NCI-H1417 treated with DMSO at 0.1 percent for 48 hours (cell line): Measurements from ENCODE around the gene C1QL4.
"Not testable (repeated sequence)": the region's sequence is repeated elsewhere in the genome, so short reads cannot be mapped to it uniquely, and the experiment has no call there.

Experiments
- DNase-seq: peaks from one replicate; lab custom pipeline; 2025; lab: John Stamatoyannopoulos, UW

The C1QL4 gene

DNA sequence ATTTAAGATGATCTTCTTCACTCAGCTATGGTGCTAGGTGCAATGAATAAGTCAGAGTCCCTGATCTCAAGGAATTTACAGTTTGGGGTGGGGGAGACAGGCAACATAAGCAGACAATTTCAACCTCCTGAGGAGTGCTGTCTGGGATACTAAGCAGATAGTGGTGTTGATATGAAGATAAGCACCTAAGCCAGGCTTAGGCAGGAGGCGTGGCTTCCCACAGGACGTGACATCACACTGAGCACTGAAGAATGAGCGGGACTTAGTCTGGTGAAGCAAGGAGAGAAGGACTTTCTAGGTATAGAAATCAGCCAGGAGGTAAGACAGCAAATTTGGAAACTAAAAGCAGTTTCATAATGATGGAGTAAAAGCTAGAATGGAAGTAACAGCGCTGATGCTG lies 35.2 kb downstream of the C1QL4 start:
- no peak for DNase-seq

DNA sequence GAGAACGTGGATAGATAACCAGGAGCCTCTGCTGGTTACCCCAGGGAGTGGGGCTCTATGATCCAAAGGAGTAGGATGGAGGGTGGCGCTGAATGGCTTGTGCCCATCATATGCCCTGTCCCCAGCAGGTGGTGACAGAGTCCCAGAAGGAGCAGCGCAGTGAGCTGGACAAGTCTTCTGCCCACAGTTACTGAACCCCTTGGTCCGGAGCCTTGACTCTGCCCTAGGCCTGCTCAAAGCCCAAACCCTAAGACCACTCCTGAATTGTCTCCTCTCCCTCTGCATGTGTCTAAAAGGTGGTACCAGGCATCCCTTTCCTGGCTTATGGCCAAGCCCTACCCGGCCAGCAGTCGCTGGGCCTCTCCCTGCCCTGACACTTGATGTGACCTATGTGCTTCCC lies 38.8 kb downstream of the C1QL4 start:
- DNase-seq = no peak

DNA sequence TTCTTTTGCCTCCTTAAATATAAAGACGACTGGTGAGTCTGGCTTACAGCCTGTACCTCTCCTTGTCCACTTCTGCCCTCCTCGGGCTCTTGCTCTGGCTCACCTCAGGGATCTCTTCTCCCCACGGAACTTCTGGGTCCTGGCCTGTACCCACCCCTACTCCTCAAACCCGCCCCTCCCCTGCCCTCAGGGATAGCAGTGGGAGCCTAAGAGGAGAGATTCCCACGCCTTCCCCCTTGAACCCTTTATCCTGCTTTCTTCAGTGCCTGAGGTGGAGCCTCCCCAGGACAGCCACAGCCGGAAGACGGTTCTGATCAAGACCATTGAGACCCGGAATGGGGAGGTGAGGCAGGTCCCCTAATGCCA lies 39.3 kb downstream of the C1QL4 start:
- no peak for DNase-seq

DNA sequence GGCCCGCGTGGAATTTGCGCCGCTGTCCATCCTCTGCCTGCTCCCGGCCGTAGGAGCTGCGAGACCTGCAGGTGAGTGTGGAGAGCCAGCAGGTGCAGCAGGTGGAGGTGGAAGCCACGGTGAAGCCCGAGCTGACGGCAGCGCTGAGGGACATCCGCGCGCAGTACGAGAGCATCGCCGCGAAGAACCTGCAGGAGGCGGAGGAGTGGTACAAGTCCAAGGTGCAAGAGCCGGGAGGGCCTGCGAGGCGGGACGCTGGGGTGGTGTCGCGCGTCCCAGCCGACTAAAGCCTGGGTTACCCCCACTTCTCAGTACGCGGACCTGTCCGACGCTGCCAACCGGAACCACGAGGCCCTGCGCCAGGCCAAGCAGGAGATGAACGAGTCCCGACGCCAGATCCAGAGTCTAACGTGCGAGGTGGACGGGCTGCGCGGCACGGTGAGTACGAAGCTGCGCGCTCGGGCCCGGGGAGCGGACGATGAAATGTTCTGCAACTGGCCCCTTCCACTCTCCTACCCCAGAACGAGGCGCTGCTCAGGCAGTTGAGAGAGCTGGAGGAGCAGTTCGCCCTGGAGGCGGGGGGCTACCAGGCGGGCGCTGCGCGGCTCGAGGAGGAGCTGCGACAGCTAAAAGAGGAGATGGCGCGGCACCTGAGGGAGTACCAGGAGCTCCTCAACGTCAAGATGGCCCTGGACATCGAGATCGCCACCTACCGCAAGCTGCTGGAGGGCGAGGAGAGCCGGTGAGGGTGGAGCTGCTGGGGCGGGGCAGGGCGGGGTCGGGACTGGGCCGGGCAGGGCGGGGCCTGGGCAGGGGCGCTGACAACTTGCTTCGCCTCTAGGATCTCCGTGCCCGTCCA lies 39.9 kb downstream of the C1QL4 start:
- no peak for DNase-seq

DNA sequence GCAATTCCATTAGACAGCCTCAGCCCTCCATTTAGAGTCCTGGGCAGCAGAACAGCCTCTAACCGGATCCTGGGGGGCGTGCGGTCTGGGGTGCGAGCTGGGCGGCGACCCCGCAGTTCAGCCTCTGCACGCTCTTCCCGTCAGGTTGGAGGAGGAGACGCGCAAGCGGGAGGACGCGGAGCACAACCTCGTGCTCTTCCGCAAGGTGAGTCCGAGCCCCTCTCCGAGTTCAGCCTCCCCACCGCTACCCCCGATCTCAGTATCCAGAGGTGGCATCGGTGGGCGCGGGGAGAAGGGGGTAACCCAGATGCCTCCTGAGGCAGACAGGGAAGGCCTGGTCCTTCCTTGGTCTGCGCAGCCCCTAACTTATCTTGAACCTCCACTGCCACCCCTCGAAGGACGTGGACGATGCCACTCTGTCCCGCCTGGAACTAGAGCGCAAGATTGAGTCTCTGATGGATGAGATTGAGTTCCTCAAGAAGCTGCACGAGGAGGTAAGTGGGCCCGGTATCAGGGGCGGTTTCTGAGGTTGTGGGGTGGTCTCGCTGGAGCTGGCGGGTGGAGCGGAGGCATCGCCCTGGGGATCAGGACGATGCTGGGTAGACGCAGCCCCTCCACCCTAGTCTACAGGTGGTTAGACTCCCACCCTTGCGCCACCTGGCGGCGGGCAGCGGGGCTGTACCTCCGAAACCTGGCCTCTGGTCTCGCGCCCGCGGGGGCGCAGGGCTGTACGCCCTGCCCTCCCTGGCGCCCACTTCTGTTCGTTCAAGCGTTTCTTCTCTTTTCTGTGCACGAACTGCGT lies 40.8 kb downstream of the C1QL4 start:
- DNase-seq = no peak

DNA sequence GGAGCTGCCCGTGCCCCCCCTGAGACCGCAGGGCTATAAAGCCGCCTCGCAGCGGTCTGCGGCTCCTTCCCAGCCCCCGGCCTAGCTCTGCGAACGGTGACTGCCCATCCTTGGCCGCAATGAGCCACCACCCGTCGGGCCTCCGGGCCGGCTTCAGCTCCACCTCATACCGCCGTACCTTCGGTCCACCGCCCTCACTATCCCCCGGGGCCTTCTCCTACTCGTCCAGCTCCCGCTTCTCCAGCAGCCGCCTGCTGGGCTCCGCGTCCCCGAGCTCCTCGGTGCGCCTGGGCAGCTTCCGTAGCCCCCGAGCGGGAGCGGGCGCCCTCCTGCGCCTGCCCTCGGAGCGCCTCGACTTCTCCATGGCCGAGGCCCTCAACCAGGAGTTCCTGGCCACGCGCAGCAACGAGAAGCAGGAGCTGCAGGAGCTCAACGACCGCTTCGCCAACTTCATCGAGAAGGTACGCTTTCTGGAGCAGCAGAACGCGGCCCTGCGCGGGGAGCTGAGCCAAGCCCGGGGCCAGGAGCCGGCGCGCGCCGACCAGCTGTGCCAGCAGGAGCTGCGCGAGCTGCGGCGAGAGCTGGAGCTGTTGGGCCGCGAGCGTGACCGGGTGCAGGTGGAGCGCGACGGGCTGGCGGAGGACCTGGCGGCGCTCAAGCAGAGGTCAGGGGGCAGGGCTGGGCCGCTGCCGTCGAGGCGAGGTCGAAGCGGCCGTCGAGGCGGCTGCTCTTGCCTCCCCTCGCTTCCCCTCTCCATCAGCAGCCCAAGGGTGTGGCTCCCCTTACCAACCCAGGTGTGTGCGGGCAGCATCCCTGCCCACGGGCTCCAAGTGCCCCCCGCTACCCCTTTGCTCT lies 41.7 kb downstream of the C1QL4 start, which contains the start of gene PRPH:
PRPH (plus strand) TSS at position 66 of the 855 bp plus-strand sequence; CDS start at position 120, 54 bp downstream.
- DNase-seq = no peak

DNA sequence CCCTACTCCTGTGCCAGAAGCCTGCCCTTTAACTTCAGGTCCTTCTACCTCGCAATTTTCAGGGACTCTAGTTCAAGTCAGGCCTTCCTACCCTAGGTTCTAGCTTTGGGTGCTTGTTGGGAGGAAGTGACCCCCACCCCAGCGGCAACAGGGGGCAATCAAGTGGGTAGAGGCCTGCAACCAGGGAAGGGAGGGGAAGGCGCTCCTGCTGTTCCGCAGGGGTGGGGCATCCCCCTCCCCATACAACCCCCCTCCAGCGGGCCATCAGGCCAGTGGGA lies 42.2 kb downstream of the C1QL4 start:
- DNase-seq = no peak

DNA sequence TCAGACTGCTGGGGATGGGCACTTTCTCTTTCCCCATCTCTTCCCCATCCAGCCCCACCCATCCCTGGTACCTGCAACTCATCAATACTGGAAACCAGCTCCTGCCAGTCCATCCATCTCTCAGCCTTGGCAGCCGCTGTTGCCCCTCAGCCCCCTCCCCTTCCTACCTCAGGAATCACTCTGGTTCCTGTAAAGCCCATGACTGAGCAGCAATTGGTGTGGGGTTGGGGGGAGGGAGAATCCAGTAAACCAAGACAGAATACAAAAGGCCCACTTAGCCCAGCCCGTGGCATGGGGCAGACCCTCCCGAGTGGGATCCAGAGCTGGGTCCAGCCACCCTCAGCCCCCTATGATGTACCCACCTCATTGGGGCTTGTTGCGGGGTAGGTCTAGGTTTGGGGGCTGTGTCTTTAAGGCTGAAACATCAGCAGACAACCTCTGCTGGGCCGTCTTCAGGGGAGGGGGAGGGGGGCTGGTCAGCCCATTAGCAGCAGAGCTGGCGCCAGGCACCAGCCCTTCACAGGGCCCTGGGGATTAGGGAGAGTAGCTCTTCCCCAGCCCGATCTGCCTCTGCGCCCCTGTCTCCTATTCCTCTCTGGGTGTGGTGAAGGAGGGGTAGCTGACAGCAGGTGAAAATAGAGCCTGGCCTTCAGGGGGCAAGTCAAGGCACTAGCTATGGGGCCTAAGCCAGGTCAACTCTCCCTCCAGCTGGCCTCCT lies 42.7 kb downstream of the C1QL4 start:
- DNase-seq = no peak

DNA sequence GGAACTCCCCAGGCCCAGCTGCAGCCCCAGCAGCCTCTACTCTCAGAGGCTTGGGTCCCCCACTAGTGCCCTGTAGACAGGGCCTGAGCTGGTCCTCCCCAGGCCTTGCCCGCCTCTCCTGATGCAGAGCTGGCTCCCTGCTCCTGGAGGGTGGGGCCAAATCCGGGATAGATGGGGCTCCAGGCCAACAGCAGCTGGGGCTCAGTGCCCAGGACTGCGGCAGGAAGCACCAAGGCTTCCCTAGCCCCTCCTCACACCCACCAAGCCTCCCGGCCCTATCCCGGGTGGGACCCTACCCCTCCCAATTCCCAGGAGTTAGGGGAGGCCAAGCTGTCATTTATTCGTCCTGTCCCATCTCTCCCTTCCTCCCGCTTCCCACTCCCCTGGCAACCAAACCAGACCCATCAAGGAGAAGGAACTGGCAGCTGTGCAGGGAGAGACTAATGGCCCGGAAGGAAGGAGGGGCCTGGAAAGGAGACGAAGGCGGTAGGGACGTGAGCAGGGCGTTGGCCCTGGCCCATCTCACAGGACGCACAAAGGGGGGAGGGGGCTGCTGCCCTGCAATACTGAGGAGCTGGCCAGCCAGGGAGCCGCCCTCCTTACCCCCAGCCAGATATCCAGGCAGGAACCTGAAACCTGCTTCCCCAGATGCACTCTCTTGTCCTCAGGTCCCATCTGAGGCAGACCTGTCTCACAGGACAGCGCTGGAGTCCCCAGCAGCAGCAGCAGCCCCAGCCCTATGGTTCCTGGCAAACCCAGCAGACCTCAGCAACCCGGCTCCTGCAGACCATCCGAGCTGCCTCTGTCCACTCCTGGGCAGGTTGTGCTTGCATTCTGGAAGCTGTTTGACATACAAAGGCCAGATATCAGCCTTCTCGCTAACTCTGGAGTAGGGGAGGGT lies 43.7 kb downstream of the C1QL4 start:
- DNase-seq = no peak

DNA sequence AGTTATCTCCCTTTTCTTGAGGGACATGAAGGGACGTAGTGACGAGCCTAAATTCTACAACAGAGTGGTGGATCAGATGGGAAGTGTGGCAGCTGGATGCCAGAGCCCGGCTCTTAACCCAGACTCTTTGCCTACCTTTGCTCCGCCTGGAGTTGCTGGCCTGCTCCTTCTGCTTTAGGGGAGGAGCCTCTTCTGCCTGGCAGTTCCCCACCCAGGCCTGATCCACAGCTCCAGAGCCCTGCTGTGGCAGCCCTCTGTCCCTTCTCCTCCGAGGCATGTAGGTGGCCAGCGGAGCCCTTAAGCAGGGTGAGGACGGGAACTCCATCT lies 44.3 kb downstream of the C1QL4 start:
- no peak for DNase-seq

DNA sequence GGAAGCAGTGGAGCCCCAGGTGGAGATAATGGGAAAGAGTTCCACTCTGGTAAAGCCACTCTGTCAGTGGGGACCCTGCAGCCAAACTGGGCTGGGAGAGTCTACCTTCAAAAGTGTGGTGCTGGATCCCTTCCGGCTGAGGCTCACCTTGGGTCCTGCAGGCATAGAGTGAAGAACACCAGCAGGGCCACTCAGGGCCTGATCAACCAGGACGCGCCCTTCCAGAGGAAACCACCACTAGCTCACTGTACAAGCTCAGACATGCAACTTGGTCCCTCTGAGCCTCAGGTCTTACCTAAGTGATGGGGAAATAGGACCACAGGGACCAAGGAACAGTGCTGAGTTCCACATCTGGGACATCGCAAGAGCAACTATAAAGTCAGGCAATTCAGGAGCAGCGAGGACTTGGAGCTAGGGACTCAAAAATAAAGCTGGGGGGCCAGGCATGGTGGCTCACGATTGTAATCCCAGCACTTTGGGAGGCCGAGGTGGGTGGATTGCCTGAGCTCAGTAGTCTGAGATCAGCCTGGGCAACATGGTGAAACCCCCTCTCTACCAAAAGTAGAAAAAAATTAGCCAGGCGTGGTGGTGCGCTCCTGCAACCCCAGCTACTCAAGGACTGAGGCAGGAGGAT lies 47.9 kb downstream of the C1QL4 start:
- no peak for DNase-seq

DNA sequence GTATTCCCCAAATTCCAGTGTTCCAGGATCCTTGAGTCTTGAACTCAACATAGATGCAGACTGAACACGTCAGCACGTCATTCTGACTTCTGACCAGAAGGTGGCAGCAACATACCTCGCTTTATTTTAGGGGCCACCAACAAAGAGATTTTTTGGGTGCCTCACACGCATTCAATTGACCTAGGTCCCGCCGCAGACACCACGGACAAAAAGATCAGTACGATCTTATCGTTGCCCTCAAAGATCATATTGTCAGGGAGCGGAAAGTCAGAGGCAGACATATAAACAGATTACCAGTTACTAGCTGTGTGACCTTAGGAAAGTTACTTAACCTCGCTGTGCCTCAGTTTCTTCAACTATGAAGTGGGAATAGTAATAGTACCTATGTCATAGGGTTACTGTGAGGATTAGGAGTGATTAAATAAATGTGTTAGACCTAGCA lies 48.6 kb downstream of the C1QL4 start:
- peak; percentile 5 for DNase-seq

DNA sequence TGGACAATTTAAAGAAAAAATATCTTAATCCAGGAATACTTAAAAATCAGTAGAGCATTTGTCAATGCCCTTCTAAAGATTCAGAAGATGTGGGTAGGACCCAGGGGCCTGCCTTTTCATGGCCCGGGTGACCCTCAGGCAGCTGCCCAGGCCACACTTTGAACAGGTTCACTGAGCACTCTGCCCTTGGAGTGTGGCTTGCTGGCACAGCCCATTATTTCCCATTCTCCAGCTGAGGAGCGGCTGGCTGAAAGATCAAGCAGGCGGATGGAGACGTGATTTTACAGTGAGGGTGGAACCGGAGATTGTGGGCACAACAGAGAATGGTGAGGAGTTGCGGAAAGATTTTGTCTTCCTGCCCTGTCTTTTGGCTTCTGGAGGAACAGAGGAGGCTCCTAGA lies 49.1 kb downstream of the C1QL4 start:
- DNase-seq = no peak

DNA sequence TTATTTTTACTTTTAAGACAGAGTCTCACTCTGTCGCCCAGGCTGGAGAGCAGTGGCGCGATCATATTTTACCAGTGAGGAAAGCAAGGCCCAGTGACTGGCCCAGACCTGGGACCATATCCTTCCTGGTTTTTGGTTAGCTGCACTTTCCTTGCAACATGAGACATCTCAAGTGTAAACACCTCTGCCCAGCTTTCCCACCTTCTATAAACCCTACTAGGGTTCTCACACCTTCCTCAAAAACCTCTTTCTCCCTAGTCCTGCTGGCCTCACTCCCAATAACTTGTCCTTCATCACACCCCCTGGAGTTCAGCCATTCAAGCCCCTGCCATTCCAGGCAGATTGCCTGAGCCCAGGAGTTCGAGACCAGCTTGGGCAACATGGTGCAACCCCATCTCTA lies 52.3 kb downstream of the C1QL4 start:
- no peak for DNase-seq

DNA sequence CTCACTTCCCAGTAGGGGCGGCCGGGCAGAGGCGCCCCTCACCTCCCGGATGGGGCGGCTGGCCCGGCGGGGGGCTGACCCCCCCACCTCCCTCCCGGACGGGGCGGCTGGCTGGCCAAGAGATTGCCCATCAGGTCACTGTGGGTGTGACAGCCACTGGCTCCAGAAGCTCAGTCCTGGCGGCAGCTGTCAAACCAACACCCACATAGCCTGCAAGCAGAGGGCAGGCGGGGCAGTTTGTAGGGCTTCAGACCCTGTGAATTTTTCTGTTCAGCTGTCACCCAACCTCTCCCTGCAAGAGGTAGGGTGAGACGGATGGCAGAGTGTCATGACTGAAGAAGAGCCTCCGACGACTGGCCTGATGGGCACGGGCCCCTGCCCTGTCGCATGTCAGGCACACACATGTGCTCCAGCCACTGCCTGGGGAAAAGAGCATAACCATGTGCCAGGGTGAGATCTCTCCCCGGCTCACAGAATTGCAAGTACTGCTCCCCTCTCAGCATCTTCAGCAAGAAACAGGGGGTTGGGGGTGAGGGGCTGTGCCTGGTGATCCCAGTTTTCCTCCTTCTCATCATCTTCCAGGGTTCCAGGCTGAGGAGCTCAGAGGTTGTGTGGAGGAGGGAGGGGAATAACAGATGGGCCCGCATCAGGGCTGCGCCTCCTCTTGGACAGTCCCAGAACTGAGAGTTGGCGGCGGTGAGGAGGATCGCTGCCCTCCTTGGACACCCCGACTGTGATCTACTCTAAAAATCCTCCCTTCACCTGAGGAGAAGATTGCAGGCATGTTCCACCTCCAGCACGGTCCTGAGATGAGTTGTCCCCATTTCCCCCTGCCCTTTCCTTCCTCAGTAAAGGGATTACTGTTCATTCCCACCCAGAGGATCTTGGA lies 53.2 kb downstream of the C1QL4 start:
- DNase-seq = no peak

DNA sequence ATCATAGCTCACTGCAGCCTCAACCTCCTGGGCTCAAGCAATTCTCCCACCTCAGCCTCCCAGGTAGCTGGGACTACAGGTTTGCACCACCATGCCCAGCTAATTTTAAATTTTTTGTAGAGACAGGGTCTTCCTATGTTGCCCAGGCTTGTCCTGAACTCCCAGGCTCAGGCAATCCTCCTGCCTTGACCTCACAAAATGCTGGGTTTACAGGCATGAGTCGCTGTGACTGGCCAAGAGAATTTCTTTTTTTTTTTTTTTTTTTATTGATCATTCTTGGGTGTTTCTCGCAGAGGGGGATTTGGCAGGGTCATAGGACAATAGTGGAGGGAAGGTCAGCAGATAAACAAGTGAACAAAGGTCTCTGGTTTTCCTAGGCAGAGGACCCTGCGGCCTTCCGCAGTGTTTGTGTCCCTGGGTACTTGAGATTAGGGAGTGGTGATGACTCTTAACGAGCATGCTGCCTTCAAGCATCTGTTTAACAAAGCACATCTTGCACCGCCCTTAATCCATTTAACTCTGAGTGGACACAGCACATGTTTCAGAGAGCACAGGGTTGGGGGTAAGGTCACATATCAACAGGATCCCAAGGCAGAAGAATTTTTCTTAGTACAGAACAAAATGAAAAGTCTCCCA lies 54.1 kb downstream of the C1QL4 start:
- DNase-seq = not testable (repeated sequence)
